Measurements from ENCODE around the gene UCHL3. TPM values are rescaled to one million over a fixed set of nuclear protein-coding genes. Genes with fewer than 3 reads are reported as not detected.

The UCHL3 gene
- polyA plus RNA-seq, 1 donor from 2014 or later = 47.1 TPM

DNA sequence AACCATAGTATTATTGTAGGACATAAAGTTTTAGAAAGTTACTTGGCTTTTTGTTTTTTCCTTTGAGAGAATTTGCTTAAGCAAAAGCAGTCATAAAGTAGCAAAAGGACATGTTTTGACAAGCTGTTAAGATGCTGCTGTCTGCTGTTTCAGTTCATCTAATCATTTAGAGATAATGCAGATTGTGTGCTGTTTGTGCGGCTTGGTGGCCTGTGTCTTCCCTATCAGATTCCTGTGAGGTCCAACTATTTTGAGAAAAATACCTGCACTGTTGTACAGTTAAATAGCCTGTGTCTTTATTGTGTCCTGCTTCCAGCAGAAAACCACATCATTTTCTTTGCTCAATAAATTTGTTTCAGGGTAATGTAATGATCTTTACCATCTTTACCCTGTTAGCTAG is 20.0 kb downstream of the UCHL3 start:
- H3K4me2 ChIP-seq (ENCODE audit: low read length) = no peak overlapping the region

DNA sequence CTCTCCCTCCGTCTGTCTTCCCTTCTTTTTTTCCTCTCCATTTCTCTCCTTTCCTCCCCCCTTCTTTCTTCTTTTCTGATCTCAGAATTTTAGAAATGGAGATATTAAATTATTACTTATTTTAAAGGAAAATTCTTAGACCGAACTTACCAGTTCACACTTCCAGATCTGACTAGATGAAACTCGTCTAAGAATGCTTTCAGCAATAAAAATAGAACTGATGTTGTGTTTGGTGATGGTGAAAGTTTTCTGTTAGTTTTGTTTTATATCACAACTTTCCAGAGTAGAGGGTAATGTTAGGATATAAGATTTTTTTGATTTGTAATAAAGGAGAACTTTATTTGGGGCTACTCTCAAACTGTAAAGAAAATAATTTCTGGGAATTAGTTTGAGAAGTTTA is 29.9 kb downstream of the UCHL3 start:
- H3K9me2 ChIP-seq (ENCODE audit: insufficient read depth, low read length) = no peaks in the 10 kb centered on the region
- no peak overlapping the region for H3K4me3 ChIP-seq (ENCODE audit: low read length)
- no peak overlapping the region for H3K9ac ChIP-seq (ENCODE audit: low read length)
- H2AFZ ChIP-seq (ENCODE audit: low read depth, low read length) = no peak overlapping the region
- no peaks in the 10 kb centered on the region for H3K36me3 ChIP-seq (ENCODE audit: insufficient read depth, low read length)
- TF ChIP-seq, protein P1, sequence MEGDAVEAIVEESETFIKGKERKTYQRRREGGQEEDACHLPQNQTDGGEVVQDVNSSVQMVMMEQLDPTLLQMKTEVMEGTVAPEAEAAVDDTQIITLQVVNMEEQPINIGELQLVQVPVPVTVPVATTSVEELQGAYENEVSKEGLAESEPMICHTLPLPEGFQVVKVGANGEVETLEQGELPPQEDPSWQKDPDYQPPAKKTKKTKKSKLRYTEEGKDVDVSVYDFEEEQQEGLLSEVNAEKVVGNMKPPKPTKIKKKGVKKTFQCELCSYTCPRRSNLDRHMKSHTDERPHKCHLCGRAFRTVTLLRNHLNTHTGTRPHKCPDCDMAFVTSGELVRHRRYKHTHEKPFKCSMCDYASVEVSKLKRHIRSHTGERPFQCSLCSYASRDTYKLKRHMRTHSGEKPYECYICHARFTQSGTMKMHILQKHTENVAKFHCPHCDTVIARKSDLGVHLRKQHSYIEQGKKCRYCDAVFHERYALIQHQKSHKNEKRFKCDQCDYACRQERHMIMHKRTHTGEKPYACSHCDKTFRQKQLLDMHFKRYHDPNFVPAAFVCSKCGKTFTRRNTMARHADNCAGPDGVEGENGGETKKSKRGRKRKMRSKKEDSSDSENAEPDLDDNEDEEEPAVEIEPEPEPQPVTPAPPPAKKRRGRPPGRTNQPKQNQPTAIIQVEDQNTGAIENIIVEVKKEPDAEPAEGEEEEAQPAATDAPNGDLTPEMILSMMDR (IDR thresholded peaks at IDR 0.05; ENCODE audit: poor library complexity, severe bottlenecking) = no peak
- no peak for TF ChIP-seq MXI1 (conservative IDR thresholded peaks at IDR 0.05; ENCODE audit: poor library complexity, severe bottlenecking)
- TF ChIP-seq SMC3 (conservative IDR thresholded peaks at IDR 0.05; ENCODE audit: poor library complexity) = no peak
- TF ChIP-seq POLR2AphosphoS5 (IDR thresholded peaks at IDR 0.05) = no peak
- TF ChIP-seq EZH2 (IDR thresholded peaks at IDR 0.05; ENCODE audit: borderline replicate concordance, insufficient read depth, low read length, poor library complexity, severe bottlenecking) = no peak
- no peak for TF ChIP-seq TAF1 (IDR thresholded peaks at IDR 0.05; ENCODE audit: low read depth)
- no peak for TF ChIP-seq EP300 (conservative IDR thresholded peaks at IDR 0.05; ENCODE audit: poor library complexity, severe bottlenecking)
- no peak for TF ChIP-seq RAD21 (conservative IDR thresholded peaks at IDR 0.05)
- TF ChIP-seq REST (IDR thresholded peaks at IDR 0.05; ENCODE audit: borderline replicate concordance) = no peak
- H3K4me2 ChIP-seq (ENCODE audit: low read length) = no peak overlapping the region
- no peaks in the 10 kb centered on the region for H3F3A ChIP-seq (ENCODE audit: insufficient read depth, low read length, poor library complexity, severe bottlenecking)
- no peaks in the 10 kb centered on the region for H3K9me3 ChIP-seq (ENCODE audit: low read length)
- H3K79me2 ChIP-seq (replicated peaks; ENCODE audit: insufficient read depth, low read length) = no peaks in the 10 kb centered on the region
- no peak overlapping the region for H3K27ac ChIP-seq (ENCODE audit: low read length)
- no peaks in the 10 kb centered on the region for H4K20me1 ChIP-seq (ENCODE audit: insufficient read depth)
- no peaks in the 10 kb centered on the region for H3K27me3 ChIP-seq (ENCODE audit: insufficient read depth, low read depth, low read length)

More for the DNA sequence above, 20.0 kb downstream of the UCHL3 start:
- Histone ChIP-seq H3K9me3 (ENCODE audit: low read length) (no peaks in the 10 kb centered on the region), H3K9me2 (ENCODE audit: insufficient read depth, low read length) (no peaks in the 10 kb centered on the region), H3K27ac (ENCODE audit: low read length) (no peak overlapping the region), H3K79me2 (replicated peaks; ENCODE audit: insufficient read depth, low read length) (no peaks in the 10 kb centered on the region), H3K4me3 (ENCODE audit: low read length) (no peak overlapping the region), H2AFZ (ENCODE audit: low read depth, low read length) (no peak overlapping the region), H3K9ac (ENCODE audit: low read length) (no peak overlapping the region), H3K27me3 (ENCODE audit: insufficient read depth, low read depth, low read length) (no peaks in the 10 kb centered on the region), H3F3A (ENCODE audit: insufficient read depth, low read length, poor library complexity, severe bottlenecking) (no peaks in the 10 kb centered on the region), H3K36me3 (ENCODE audit: insufficient read depth, low read length) (no peaks in the 10 kb centered on the region), H4K20me1 (ENCODE audit: insufficient read depth) (no peaks in the 10 kb centered on the region)
- TF ChIP-seq, protein P1 (IDR thresholded peaks at IDR 0.05; ENCODE audit: poor library complexity, severe bottlenecking) = no peak
- TF ChIP-seq SMC3 (conservative IDR thresholded peaks at IDR 0.05; ENCODE audit: poor library complexity) = no peak
- TF ChIP-seq RAD21 (conservative IDR thresholded peaks at IDR 0.05) = no peak
